IPS DF 4.7 (cell line): ENCODE data around the gene ASCC2.
"Not testable (repeated sequence)": the region's sequence is repeated elsewhere in the genome, so short reads cannot be mapped to it uniquely, and the experiment has no call there.

Source experiments
- DNase-seq: peaks from one replicate; pipeline ENCODE4 v3.0.0-alpha.2; 2013; ENCODE audit warnings: low spot score; ENCODE audit errors: extremely low read depth

The ASCC2 gene

GRCh38 chr22:29859030-29859429 is 21.0 kb upstream of the ASCC2 start:
- DNase-seq = not testable (repeated sequence)

- no peak for DNase-seq
Observed at GRCh38 chr22:29856496-29856895, 18.4 kb upstream of the ASCC2 start.

- DNase-seq = no peak
Observed at GRCh38 chr22:29855611-29856181, 17.6 kb upstream of the ASCC2 start.

- DNase-seq = no peak
Observed at GRCh38 chr22:29854432-29854831, 16.4 kb upstream of the ASCC2 start.

GRCh38 chr22:29848111-29848510 is 10.0 kb upstream of the ASCC2 start:
- DNase-seq = no peak

- DNase-seq = no peak
Observed at GRCh38 chr22:29846290-29846689, 8.2 kb upstream of the ASCC2 start.

- no peak for DNase-seq
Observed at GRCh38 chr22:29842740-29843139, 4.7 kb upstream of the ASCC2 start.

- no peak for DNase-seq
Observed at GRCh38 chr22:29842172-29842571, 4.1 kb upstream of the ASCC2 start.

GRCh38 chr22:29840498-29840897 is 2.4 kb upstream of the ASCC2 start:
- no peak for DNase-seq

- no peak for DNase-seq
Observed at GRCh38 chr22:29839039-29839438, 965 bp upstream of the ASCC2 start.

GRCh38 chr22:29838599-29838956 is 504 bp upstream of the ASCC2 start:
- DNase-seq = no peak

GRCh38 chr22:29836791-29837370 is 1.2 kb downstream of the ASCC2 start:
- DNase-seq = not testable (repeated sequence)

GRCh38 chr22:29834046-29834445 is 4.0 kb downstream of the ASCC2 start:
- no peak for DNase-seq

GRCh38 chr22:29833392-29833965 is 4.6 kb downstream of the ASCC2 start:
- DNase-seq = no peak

- DNase-seq = no peak
Observed at GRCh38 chr22:29831958-29832357, 6.1 kb downstream of the ASCC2 start.

- no peak for DNase-seq
Observed at GRCh38 chr22:29831186-29831921, 6.7 kb downstream of the ASCC2 start.

- no peak for DNase-seq
Observed at GRCh38 chr22:29830585-29830984, 7.5 kb downstream of the ASCC2 start.

- not testable (repeated sequence) for DNase-seq
Observed at GRCh38 chr22:29827726-29828125, 10.3 kb downstream of the ASCC2 start.

GRCh38 chr22:29827091-29827490 is 11.0 kb downstream of the ASCC2 start:
- no peak for DNase-seq

GRCh38 chr22:29825578-29825977 is 12.5 kb downstream of the ASCC2 start:
- DNase-seq = no peak

- no peak for DNase-seq
Observed at GRCh38 chr22:29824677-29825076, 13.4 kb downstream of the ASCC2 start.

- no peak for DNase-seq
Observed at GRCh38 chr22:29821291-29822016, 16.6 kb downstream of the ASCC2 start.
